ENCODE data around the gene RTN4RL2.

Gene RTN4RL2

GRCh38 chr11:57476757-57477506, 16.6 kb downstream of the RTN4RL2 start:
- H3K9me3 ChIP-seq (ENCODE audit: severe bottlenecking) = no peaks in the 10 kb centered on the region
- DNase-seq (ENCODE audit: low spot score) = no peak
- H3K27ac ChIP-seq (ENCODE audit: poor library complexity, severe bottlenecking) = no peak overlapping the region
- peak overlapping the region; percentile 16 for H3K4me3 ChIP-seq (ENCODE audit: severe bottlenecking)
- no peaks in the 10 kb centered on the region for H3K4me1 ChIP-seq (ENCODE audit: insufficient read depth, poor library complexity, severe bottlenecking)
- H3K36me3 ChIP-seq (ENCODE audit: low read depth) = no peaks in the 10 kb centered on the region
- peak; percentile 39 for TF ChIP-seq CTCF (IDR thresholded peaks at IDR 0.05; ENCODE audit: poor library complexity, severe bottlenecking)
- H3K27me3 ChIP-seq (ENCODE audit: insufficient read depth, poor library complexity, severe bottlenecking) = peaks cover 14% of the 10 kb centered on the region
- ATAC-seq (ENCODE audit: low read depth) = peak; percentile 63

GRCh38 chr11:57477507-57478189, 17.3 kb downstream of the RTN4RL2 start:
- peaks cover 21% of the 10 kb centered on the region for H3K27me3 ChIP-seq (ENCODE audit: insufficient read depth, poor library complexity, severe bottlenecking)
- no peaks in the 10 kb centered on the region for H3K36me3 ChIP-seq (ENCODE audit: low read depth)
- no peak for ATAC-seq (ENCODE audit: low read depth)
- H3K4me1 ChIP-seq (ENCODE audit: insufficient read depth, poor library complexity, severe bottlenecking) = no peaks in the 10 kb centered on the region
- no peak for TF ChIP-seq CTCF (IDR thresholded peaks at IDR 0.05; ENCODE audit: poor library complexity, severe bottlenecking)
- no peak for DNase-seq (ENCODE audit: low spot score)
- no peak overlapping the region for H3K27ac ChIP-seq (ENCODE audit: poor library complexity, severe bottlenecking)
- H3K9me3 ChIP-seq (ENCODE audit: severe bottlenecking) = no peaks in the 10 kb centered on the region
- no peak overlapping the region for H3K4me3 ChIP-seq (ENCODE audit: severe bottlenecking)

- DNase-seq (ENCODE audit: low spot score) = no peak
- Histone ChIP-seq H3K36me3 (ENCODE audit: low read depth) (no peaks in the 10 kb centered on the region), H3K27ac (ENCODE audit: poor library complexity, severe bottlenecking) (no peak overlapping the region), H3K4me1 (ENCODE audit: insufficient read depth, poor library complexity, severe bottlenecking) (no peaks in the 10 kb centered on the region), H3K27me3 (ENCODE audit: insufficient read depth, poor library complexity, severe bottlenecking) (peaks cover 33% of the 10 kb centered on the region), H3K9me3 (ENCODE audit: severe bottlenecking) (no peaks in the 10 kb centered on the region), H3K4me3 (ENCODE audit: severe bottlenecking) (no peak overlapping the region)
- no peak for ATAC-seq (ENCODE audit: low read depth)
- TF ChIP-seq CTCF (IDR thresholded peaks at IDR 0.05; ENCODE audit: poor library complexity, severe bottlenecking) = no peak
Observed at GRCh38 chr11:57479021-57479663, 18.8 kb downstream of the RTN4RL2 start.

- Histone ChIP-seq H3K27me3 (ENCODE audit: insufficient read depth, poor library complexity, severe bottlenecking) (peaks cover 33% of the 10 kb centered on the region), H3K4me1 (ENCODE audit: insufficient read depth, poor library complexity, severe bottlenecking) (no peaks in the 10 kb centered on the region)
Observed at GRCh38 chr11:57479911-57480310, 19.6 kb downstream of the RTN4RL2 start.

More at GRCh38 chr11:57479911-57480310, 19.6 kb downstream of the RTN4RL2 start:
- ATAC-seq (ENCODE audit: low read depth) (peak; percentile 42; the same call in 1 of the 3 replicates), DNase-seq (ENCODE audit: low spot score) (no peak)
- no peak for TF ChIP-seq CTCF (IDR thresholded peaks at IDR 0.05; ENCODE audit: poor library complexity, severe bottlenecking)
- H3K4me3 ChIP-seq (ENCODE audit: severe bottlenecking) = no peak overlapping the region
- H3K27ac ChIP-seq (ENCODE audit: poor library complexity, severe bottlenecking) = no peak overlapping the region
- H3K9me3 ChIP-seq (ENCODE audit: severe bottlenecking) = no peaks in the 10 kb centered on the region
- no peaks in the 10 kb centered on the region for H3K36me3 ChIP-seq (ENCODE audit: low read depth)

Data from RWPE2 (cell line).